Stimulated activated CD4-positive, alpha-beta T cell treated with anti-CD3 and anti-CD28 coated beads, TNF-alpha, amount 100 ng/mL, for 24 hours (primary cell): ENCODE results near the gene OTOG.

Experiments used
- DNase-seq, 3 experiments: peaks; one replicate each; pipeline ENCODE4 v3.0.0-alpha.2; 2020; ENCODE audit warnings: low read depth in 3 of 3

The OTOG gene

DNA sequence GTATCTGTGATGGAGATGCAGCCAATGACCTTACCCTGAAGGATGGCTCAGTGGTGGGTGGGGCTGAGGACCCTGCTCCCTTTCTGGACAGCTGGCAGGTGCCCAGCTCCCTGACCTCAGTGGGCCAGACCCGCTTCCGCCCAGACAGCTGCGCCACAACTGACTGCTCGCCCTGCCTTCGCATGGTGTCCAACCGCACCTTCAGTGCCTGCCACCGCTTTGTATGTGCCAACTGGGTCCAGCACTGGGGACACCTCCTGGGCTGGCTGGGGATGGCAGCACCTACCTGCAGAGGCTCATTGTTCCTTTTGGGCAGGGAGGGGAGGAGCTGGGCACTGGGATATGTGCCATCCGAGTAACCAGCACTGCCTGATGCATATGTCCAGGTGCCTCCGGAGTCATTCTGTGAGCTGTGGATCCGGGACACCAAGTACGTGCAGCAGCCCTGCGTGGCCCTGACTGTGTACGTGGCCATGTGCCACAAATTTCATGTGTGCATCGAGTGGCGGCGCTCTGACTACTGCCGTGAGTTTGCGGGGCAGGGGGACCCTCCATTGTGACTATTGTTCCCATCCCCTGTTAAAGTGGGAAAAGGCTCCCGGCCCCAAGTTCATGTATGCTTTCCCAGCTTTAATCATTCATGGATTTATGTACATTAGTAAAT, 84.8 kb downstream of the OTOG start:
- no peak for DNase-seq

- DNase-seq = no peak
These were observed 86.4 kb downstream of the OTOG start for GRCh38 chr11:17633279-17633986.

- no peak for DNase-seq
These were observed 87.1 kb downstream of the OTOG start for GRCh38 chr11:17633987-17634775.

DNA sequence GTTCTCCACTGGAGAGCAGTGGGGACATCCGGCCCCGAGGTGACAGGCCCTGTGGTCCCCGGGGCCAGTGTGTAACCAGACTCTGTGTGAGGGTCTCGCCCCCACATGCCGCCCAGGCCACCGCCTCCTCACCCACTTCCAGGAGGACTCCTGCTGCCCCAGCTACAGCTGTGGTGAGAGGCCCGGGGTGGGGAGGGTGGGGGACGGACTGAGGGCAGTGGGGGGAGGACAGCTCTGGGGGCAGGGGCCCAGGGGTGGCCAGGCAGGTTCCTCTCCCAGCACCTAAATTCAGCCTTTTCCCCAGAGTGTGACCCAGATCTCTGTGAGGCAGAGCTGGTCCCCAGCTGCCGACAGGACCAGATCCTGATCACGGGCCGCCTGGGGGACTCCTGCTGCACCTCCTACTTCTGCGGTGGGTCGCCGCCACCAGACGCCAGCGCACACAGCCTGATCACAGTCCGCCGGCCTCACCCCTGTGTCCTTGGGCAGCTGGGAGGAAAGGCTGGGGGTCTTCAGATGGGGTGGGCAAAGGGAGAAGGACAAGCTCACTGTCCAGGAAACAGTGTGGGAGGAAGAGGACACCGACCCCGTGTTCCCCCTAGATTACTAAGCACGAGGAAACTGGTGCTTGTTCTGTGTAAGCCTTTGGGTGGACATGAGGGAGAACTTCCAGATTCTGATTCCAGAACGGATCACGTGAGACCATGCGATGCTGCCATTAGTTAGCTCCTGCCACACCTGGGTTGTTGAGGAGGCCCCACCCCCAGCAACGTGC, 87.9 kb downstream of the OTOG start:
- DNase-seq = no peak

- no peak for DNase-seq
These were observed 88.5 kb downstream of the OTOG start for GRCh38 chr11:17635551-17635938.

DNA sequence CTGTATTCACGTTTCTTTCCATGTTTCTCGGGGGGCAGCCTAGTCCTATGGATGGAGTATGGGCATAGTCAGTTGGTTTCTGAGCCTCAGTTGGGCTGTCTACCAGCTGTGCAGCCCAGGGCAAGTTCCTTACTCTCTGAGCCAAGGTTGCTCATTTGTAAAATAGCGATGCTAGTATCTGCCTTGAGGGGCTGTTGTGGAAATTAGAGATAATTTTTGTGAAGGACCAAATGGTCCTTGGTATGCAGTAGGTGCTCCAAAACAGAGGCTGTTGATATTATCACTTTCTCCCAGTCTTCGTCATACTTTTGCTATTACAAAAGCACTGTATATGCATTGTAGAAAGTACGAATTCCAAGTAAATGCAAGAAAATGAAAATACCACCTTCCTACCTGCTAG, 89.7 kb downstream of the OTOG start:
- no peak for DNase-seq

GRCh38 chr11:17637901-17638300, 90.8 kb downstream of the OTOG start:
- DNase-seq = no peak

DNA sequence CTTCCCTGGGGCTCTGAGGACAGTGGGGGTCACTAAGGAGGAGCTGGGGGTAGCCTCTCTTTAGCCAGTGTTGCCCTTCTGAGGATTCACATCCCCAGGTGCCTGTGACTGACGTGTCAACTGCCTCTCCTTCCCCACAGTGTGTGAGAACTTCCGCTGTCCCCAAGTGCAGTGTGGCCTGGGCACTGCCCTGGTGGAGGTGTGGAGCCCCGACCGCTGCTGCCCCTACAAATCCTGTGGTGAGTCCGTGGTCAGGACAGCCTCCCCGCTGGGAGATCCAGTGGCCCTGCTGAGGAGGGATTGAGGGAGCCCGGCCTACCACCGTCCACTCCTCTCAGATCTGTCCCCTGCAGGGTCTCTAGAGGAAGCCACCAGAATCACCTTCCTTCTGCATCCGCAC, 91.3 kb downstream of the OTOG start:
- no peak for DNase-seq

GRCh38 chr11:17639091-17639490, 92.0 kb downstream of the OTOG start:
- DNase-seq = no peak

DNA sequence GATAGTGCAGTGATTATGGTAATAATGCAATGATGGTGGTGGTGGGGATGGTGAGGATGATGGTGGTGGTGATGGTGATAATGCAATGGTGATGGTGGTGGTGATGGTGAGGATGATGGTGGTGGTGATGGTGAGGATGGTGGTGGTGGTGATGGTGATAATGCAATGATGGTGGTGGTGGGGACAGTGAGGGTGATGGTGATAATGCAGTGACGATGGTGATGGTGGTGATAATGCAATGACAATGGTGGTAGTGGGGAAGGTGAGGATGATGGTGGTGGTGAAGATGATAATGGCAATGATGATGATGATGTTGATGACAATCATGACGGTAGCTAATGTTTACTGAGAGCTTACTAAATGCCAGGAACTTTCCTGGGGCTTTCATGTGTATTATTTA, 92.7 kb downstream of the OTOG start:
- no peak for DNase-seq

DNA sequence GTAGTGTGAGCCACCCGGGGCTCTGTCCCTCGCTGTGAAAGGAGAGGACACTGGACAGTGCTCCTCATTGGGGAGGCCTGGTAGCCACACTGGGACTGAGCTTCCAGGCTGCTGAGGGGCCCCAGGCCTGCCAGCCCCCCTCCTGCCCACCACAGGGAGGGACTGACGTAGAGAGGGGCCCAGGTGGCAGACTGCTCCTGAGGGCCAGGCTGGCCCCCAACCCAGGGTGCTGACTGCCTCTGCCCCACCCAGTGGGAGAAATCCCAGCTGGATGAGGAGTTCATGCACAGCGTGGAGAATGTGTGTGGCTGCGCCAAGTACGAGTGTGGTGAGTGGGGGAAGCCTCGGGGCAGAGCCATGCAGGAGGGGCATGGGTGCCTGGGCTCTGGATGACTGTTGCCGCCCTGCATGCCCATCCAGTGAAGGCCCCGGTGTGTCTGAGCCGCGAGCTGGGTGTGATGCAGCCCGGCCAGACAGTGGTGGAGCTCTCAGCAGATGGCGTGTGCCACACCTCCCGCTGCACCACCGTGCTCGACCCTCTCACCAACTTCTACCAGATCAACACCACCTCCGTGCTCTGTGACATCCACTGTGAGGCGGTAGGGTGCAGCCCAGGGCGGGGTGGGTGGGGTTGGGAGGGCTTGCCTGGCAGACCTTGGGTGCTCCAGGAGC, 93.6 kb downstream of the OTOG start:
- DNase-seq = no peak

DNA sequence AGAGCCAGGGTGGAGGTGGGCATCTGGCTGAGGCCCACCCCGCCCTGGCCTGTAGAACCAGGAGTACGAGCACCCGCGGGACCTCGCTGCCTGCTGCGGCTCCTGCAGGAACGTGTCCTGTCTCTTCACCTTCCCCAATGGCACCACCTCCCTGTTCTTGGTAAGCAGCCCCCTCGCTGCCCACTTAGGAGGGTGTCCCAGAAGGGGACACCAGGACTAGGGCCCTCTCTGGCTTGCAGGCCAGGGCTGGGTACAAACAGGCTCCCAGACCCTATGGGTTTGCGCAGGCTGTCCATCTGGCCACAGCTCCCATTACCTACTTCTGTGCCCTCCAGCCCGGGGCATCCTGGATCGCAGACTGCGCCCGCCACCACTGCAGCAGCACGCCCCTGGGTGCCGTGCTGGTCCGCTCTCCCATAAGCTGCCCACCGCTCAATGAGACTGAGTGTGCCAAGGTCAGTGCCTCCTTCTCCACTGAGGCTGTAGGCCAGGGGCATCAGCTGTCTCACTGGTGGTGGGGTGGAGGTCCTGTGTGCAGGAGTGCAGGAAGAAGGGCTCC, 94.8 kb downstream of the OTOG start:
- no peak for DNase-seq

DNA sequence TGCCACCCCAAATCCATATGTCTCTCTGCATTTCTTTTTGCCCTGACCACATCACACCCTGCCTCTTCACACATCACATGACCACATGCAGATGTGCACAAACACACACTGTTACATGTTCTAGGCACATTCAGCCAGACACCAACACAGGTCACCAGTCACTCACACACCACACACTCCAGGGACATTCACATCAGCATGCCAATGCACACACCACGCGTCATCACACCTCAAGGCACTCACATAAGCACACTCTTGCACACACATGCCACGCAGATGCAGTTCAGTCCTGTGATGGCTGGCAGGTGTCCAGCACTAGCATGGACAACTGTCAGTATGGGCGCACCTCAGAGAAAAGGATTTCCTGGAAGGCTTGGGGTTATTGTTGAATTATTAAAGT, 95.3 kb downstream of the OTOG start:
- DNase-seq = no peak

DNA sequence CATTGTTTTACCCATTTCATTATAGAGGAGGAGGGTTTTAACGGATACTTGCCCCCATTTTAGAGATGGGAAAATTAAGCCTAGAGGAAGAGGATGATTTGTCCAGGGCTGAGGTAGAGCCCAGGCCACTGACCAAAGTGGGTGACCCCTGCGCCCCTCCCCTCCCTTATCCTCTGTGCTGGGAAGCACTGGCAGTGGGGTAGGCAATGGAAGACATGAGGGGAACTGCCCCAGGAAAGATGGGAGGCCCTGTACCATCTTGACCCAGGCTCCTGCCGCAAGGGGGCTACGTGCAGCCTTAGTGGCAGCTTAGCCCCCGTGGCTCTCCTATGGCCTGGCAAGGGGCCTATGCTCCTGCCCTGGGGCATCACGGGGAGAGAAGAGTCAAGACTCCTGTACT, 95.9 kb downstream of the OTOG start:
- no peak for DNase-seq

- no peak for DNase-seq
These were observed 96.7 kb downstream of the OTOG start for GRCh38 chr11:17643506-17644405.

GRCh38 chr11:17645190-17645970, 98.3 kb downstream of the OTOG start:
- no peak for DNase-seq

- no peak for DNase-seq
These were observed 99.5 kb downstream of the OTOG start for GRCh38 chr11:17646451-17647145.

DNA sequence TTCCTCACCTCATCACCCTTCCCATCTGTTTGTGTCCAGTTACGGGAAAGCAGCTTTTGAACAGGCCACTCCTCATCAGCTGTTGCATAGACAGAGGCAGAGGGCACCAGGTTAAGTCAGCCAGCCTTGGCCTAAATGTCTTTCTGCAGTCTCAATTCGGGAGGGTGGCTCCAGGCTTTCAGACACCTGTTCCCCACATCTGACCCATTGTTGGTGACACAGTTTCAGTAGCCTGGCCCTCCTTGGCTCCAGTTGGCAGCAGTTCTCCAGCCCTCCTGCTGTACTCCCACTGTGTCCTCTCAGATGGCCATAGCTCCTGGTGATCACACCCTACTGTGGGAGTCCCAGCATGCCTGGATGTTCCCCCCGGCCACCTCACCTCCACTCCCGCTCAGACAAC, 101.5 kb downstream of the OTOG start:
- DNase-seq = no peak

- DNase-seq = no peak
These were observed 102.2 kb downstream of the OTOG start for GRCh38 chr11:17649261-17649660.
